GM10266 (cell line): ENCODE data around the gene LILRB2.

Source experiments
- DNase-seq: peaks from one replicate; pipeline ENCODE4 v3.0.0; 2012; ENCODE audit errors: extremely low spot score
- CTCF ChIP-seq: IDR thresholded peaks from 2 replicates; pipeline ENCODE4 v1.5.1; 2012; ENCODE audit warnings: mild to moderate bottlenecking, low read depth; ENCODE audit not compliant: control insufficient read depth, insufficient read depth; ENCODE audit errors: missing control alignments

LILRB2 gene

GRCh38 chr19:54312436-54313377, 31.8 kb upstream of the LILRB2 start, which contains the start of gene LILRA5:
LILRA5 (minus strand) TSS chr19:54313166; CDS start chr19:54313019, 147 bp downstream.
- TF ChIP-seq CTCF = no peak
- no peak for DNase-seq

GRCh38 chr19:54312011-54312410, 31.1 kb upstream of the LILRB2 start:
- no peak for TF ChIP-seq CTCF
- no peak for DNase-seq

GRCh38 chr19:54311486-54311885, 30.6 kb upstream of the LILRB2 start:
- TF ChIP-seq CTCF = no peak
- no peak for DNase-seq

GRCh38 chr19:54310543-54310942, 29.6 kb upstream of the LILRB2 start:
- TF ChIP-seq CTCF = no peak
- DNase-seq = no peak

GRCh38 chr19:54309811-54310210, 28.9 kb upstream of the LILRB2 start:
- DNase-seq = no peak
- no peak for TF ChIP-seq CTCF

- no peak for DNase-seq
- TF ChIP-seq CTCF = no peak
These were observed 26.6 kb upstream of the LILRB2 start for GRCh38 chr19:54307389-54308020.

- TF ChIP-seq CTCF = no peak
- no peak for DNase-seq
These were observed 24.2 kb upstream of the LILRB2 start for GRCh38 chr19:54305141-54305540.
